Stimulated activated CD8-positive, alpha-beta memory T cell treated with anti-CD3 and anti-CD28 coated beads, Interleukin-7, amount 100 ng/mL, for 48 hours (primary cell): ENCODE measurements around the gene TMEM39B.
"Not testable (repeated sequence)": the region's sequence is repeated elsewhere in the genome, so short reads cannot be mapped to it uniquely, and the experiment has no call there.

ENCODE experiments used
- DNase-seq, 2 donors: peaks; one replicate each; pipeline ENCODE4 v3.0.0-alpha.2; 2020; ENCODE audit warnings: low read depth in 1 of 2; ENCODE audit errors: extremely low read depth in 1 of 2

TMEM39B gene

GRCh38 chr1:32111789-32112188 lies 39.0 kb downstream of the TMEM39B start:
- no peak for DNase-seq

- no peak for DNase-seq
Observed at GRCh38 chr1:32112806-32113375, 40.2 kb downstream of the TMEM39B start.

- not testable (repeated sequence) for DNase-seq
Observed at GRCh38 chr1:32113436-32113835, 40.7 kb downstream of the TMEM39B start.

GRCh38 chr1:32114420-32114819 lies 41.7 kb downstream of the TMEM39B start:
- DNase-seq, result no peak

GRCh38 chr1:32115496-32115895 lies 42.8 kb downstream of the TMEM39B start:
- DNase-seq, result no peak

GRCh38 chr1:32116531-32116930 lies 43.8 kb downstream of the TMEM39B start:
- DNase-seq, result no peak

GRCh38 chr1:32122151-32122550 lies 49.4 kb downstream of the TMEM39B start:
- DNase-seq, result no peak

GRCh38 chr1:32123361-32123760 lies 50.6 kb downstream of the TMEM39B start:
- not testable (repeated sequence) for DNase-seq

- DNase-seq, result no peak
Observed at GRCh38 chr1:32125313-32125712, 52.6 kb downstream of the TMEM39B start.

GRCh38 chr1:32126770-32127169 lies 54.0 kb downstream of the TMEM39B start:
- DNase-seq, result no peak

- DNase-seq, result no peak
Observed at GRCh38 chr1:32127409-32128198, 54.9 kb downstream of the TMEM39B start.

GRCh38 chr1:32128479-32128878 lies 55.7 kb downstream of the TMEM39B start:
- no peak for DNase-seq

- no peak for DNase-seq
Observed at GRCh38 chr1:32128964-32129363, 56.2 kb downstream of the TMEM39B start.

GRCh38 chr1:32133950-32134280 lies 61.2 kb downstream of the TMEM39B start:
- not testable (repeated sequence) for DNase-seq

GRCh38 chr1:32137111-32137510 lies 64.4 kb downstream of the TMEM39B start:
- no peak for DNase-seq

- no peak for DNase-seq
Observed at GRCh38 chr1:32138965-32139364, 66.2 kb downstream of the TMEM39B start.

- DNase-seq, result no peak
Observed at GRCh38 chr1:32142446-32143301, 69.9 kb downstream of the TMEM39B start.

GRCh38 chr1:32143302-32143695 lies 70.6 kb downstream of the TMEM39B start:
- not testable (repeated sequence) for DNase-seq

- no peak for DNase-seq
Observed at GRCh38 chr1:32144033-32144432, 71.3 kb downstream of the TMEM39B start.

- DNase-seq, result not testable (repeated sequence)
Observed at GRCh38 chr1:32147799-32148198, 75.1 kb downstream of the TMEM39B start.

- DNase-seq, result no peak
Observed at GRCh38 chr1:32150847-32151246, 78.1 kb downstream of the TMEM39B start.

GRCh38 chr1:32151319-32151787 lies 78.6 kb downstream of the TMEM39B start:
- DNase-seq, result no peak
